Measurements from ENCODE around the gene MAPK8. TPM values are rescaled to one million over a fixed set of nuclear protein-coding genes. Genes with fewer than 3 reads are reported as not detected.

MAPK8 gene
- polyA plus RNA-seq, 1 of the 3 experiments (the other 2 are of a cell fraction), result 26.4 TPM

GRCh38 chr10:48287417-48288391 lies 18.8 kb upstream of the MAPK8 start:
- Histone ChIP-seq H3K9ac (no peak overlapping the region), H3K27me3 (ENCODE audit: insufficient read depth) (no peaks in the 10 kb centered on the region; the same call in 1 of the 2 replicates), H3F3A (replicated peaks; ENCODE audit: insufficient read depth) (no peaks in the 10 kb centered on the region), H3K36me3 (replicated peaks in 1 of 2; ENCODE audit: control insufficient read depth in 1 of 2, insufficient read depth in 2 of 2, low read length in 1 of 2) (no peaks in the 10 kb centered on the region), H3K79me2 (ENCODE audit: insufficient read depth) (no peaks in the 10 kb centered on the region), H4K20me1 (ENCODE audit: insufficient read depth) (no peaks in the 10 kb centered on the region), H3K9me2 (no peaks in the 10 kb centered on the region), H3K4me2 (no peak overlapping the region), H3K4me1 (ENCODE audit: control insufficient read depth in 1 of 2, insufficient read depth in 2 of 2, low read depth in 1 of 2, low read length in 1 of 2) (peaks cover 0 to 20% of the 10 kb centered on the region in 2 experiments; a peak in 1 of 4 replicates), H3K27ac (ENCODE audit: low read depth in 2 of 2, low read length in 1 of 2) (peak overlapping the region in 1 of 2 experiments; percentile 9; a peak in 1 of 4 replicates), H3K4me3 (ENCODE audit: low read depth in 2 of 2, low read length in 1 of 2) (no peak overlapping the region), H3K9me3 (no peaks in the 10 kb centered on the region), H2AFZ (ENCODE audit: low read depth) (no peak overlapping the region)
- ChIA-PET POLR2A (no interaction called here), CTCF (interaction anchor here (1.0 to 1.7 kb wide), 4 partner anchors 12 to 16 kb away, joined by 3 to 7 read pairs (median 4); no protein-coding TSS in a partner anchor)
- DNase-seq, result peak; percentile 22
- 74% methylated on average over 13 of the region's 13 CpGs for WGBS (ENCODE audit: low lambda C conversion rate)
- TF ChIP-seq IRF3 (IDR thresholded peaks at IDR 0.05; ENCODE audit: low read depth, low read length), result no peak
- TF ChIP-seq USF2 (IDR thresholded peaks at IDR 0.05; ENCODE audit: borderline replicate concordance, low read depth, low read length), result no peak

DNA sequence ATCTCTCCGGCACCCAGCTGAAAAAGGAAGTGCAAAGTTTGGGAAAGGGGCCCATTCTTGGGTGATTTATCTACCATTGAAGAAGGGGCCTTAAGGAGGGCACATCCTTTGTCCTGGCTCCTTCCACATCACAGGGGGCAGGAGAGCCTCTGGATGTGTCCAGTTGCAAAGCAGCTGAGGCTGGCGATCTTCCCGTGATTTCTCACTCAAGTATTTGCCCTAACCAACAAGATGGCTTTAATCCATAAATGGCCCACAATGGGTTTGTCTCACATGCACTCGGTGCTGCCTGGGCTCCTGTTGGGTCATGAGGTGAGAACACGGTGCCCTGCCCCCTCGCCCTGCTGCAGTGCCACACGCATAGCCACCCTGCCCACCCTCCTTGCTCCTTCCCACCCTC lies 17.8 kb upstream of the MAPK8 start:
- POLR2A ChIA-PET, result no interaction called here
- H3K36me3 ChIP-seq (replicated peaks in 1 of 2; ENCODE audit: control insufficient read depth in 1 of 2, insufficient read depth in 2 of 2, low read length in 1 of 2), result no peaks in the 10 kb centered on the region
- no peaks in the 10 kb centered on the region; the same call in 1 of the 2 replicates for H3K27me3 ChIP-seq (ENCODE audit: insufficient read depth)
- no peak overlapping the region for H3K27ac ChIP-seq (ENCODE audit: low read depth in 2 of 2, low read length in 1 of 2)
- no peaks in the 10 kb centered on the region for H3K9me3 ChIP-seq
- H4K20me1 ChIP-seq (ENCODE audit: insufficient read depth), result no peaks in the 10 kb centered on the region
- 61% methylated on average over 7 of the region's 7 CpGs for WGBS (ENCODE audit: low lambda C conversion rate)
- no peak overlapping the region for H3K9ac ChIP-seq
- no peaks in the 10 kb centered on the region for H3K79me2 ChIP-seq (ENCODE audit: insufficient read depth)
- DNase-seq, result no peak
- H2AFZ ChIP-seq (ENCODE audit: low read depth), result no peak overlapping the region
- TF ChIP-seq ELF1 (IDR thresholded peaks at IDR 0.05), result no peak
- TF ChIP-seq CHD2 (IDR thresholded peaks at IDR 0.05; ENCODE audit: low read length, partially characterized antibody), result no peak
- no peak for TF ChIP-seq TAF1 (IDR thresholded peaks at IDR 0.05; ENCODE audit: borderline replicate concordance, low read depth, low read length)
- no peak for TF ChIP-seq YY1 (IDR thresholded peaks at IDR 0.05; ENCODE audit: low read depth)
- no peak for TF ChIP-seq FOXM1 (IDR thresholded peaks at IDR 0.05; ENCODE audit: low read depth)
- TF ChIP-seq USF2 (IDR thresholded peaks at IDR 0.05; ENCODE audit: borderline replicate concordance, low read depth, low read length), result no peak
- TF ChIP-seq MAX (IDR thresholded peaks at IDR 0.05; ENCODE audit: low read depth), result no peak
- TF ChIP-seq PBX3 (IDR thresholded peaks at IDR 0.05), result no peak
- TF ChIP-seq JUND (IDR thresholded peaks at IDR 0.05), result no peak
- TF ChIP-seq FOSL2 (IDR thresholded peaks at IDR 0.05; ENCODE audit: borderline replicate concordance, low read depth), result no peak
- TF ChIP-seq, protein P1, sequence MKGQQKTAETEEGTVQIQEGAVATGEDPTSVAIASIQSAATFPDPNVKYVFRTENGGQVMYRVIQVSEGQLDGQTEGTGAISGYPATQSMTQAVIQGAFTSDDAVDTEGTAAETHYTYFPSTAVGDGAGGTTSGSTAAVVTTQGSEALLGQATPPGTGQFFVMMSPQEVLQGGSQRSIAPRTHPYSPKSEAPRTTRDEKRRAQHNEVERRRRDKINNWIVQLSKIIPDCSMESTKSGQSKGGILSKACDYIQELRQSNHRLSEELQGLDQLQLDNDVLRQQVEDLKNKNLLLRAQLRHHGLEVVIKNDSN (IDR thresholded peaks at IDR 0.05; ENCODE audit: borderline replicate concordance, low read depth), result no peak
- TF ChIP-seq POLR2AphosphoS5 (IDR thresholded peaks at IDR 0.05; ENCODE audit: low read depth, low read length), result no peak
- TF ChIP-seq NFIC (IDR thresholded peaks at IDR 0.05; ENCODE audit: borderline replicate concordance), result no peak
- TF ChIP-seq, protein P2, sequence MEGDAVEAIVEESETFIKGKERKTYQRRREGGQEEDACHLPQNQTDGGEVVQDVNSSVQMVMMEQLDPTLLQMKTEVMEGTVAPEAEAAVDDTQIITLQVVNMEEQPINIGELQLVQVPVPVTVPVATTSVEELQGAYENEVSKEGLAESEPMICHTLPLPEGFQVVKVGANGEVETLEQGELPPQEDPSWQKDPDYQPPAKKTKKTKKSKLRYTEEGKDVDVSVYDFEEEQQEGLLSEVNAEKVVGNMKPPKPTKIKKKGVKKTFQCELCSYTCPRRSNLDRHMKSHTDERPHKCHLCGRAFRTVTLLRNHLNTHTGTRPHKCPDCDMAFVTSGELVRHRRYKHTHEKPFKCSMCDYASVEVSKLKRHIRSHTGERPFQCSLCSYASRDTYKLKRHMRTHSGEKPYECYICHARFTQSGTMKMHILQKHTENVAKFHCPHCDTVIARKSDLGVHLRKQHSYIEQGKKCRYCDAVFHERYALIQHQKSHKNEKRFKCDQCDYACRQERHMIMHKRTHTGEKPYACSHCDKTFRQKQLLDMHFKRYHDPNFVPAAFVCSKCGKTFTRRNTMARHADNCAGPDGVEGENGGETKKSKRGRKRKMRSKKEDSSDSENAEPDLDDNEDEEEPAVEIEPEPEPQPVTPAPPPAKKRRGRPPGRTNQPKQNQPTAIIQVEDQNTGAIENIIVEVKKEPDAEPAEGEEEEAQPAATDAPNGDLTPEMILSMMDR (IDR thresholded peaks at IDR 0.05), result no peak
- no peak for TF ChIP-seq EZH2phosphoT487 (IDR thresholded peaks at IDR 0.05; ENCODE audit: borderline replicate concordance, low read depth)
- TF ChIP-seq TCF12 (IDR thresholded peaks at IDR 0.05), result no peak
- TF ChIP-seq GATA2 (CRISPR knock-in tag; IDR thresholded peaks at IDR 0.05), result no peak
- TF ChIP-seq RCOR1 (IDR thresholded peaks at IDR 0.05; ENCODE audit: low read length), result no peak
- peaks cover 0 to 20% of the 10 kb centered on the region in 2 experiments; a peak in 1 of 4 replicates for H3K4me1 ChIP-seq (ENCODE audit: control insufficient read depth in 1 of 2, insufficient read depth in 2 of 2, low read depth in 1 of 2, low read length in 1 of 2)
- H3K4me2 ChIP-seq, result no peak overlapping the region
- no peak overlapping the region for H3K4me3 ChIP-seq (ENCODE audit: low read depth in 2 of 2, low read length in 1 of 2)
- no peaks in the 10 kb centered on the region for H3F3A ChIP-seq (replicated peaks; ENCODE audit: insufficient read depth)
- no peaks in the 10 kb centered on the region for H3K9me2 ChIP-seq
- CTCF ChIA-PET, result interaction anchor here (1.0 to 1.7 kb wide), 6 partner anchors 12 to 33 kb away, joined by 3 to 7 read pairs (median 4); no protein-coding TSS in a partner anchor
